ENCODE data around the gene NKX3-2. TPM values are rescaled to one million over a fixed set of nuclear protein-coding genes. Genes with fewer than 3 reads are reported as not detected.

Gene NKX3-2
- polyA plus RNA-seq, 4 donors: 0.05 to 0.07 (median 0.07) TPM; not detected in 1

GRCh38 chr4:13515268-13515667 lies 29.0 kb downstream of the NKX3-2 start:
- DNase-seq (ENCODE audit: low read depth in 4 of 4, low spot score in 3 of 4): no peak

GRCh38 chr4:13514722-13515121 lies 29.6 kb downstream of the NKX3-2 start:
- DNase-seq (ENCODE audit: low read depth in 4 of 4, low spot score in 3 of 4): no peak

- no peak for DNase-seq (ENCODE audit: low read depth in 4 of 4, low spot score in 3 of 4)
These were observed 33.2 kb downstream of the NKX3-2 start for GRCh38 chr4:13511101-13511500.

- no peak for DNase-seq (ENCODE audit: low read depth in 4 of 4, low spot score in 3 of 4)
These were observed 34.9 kb downstream of the NKX3-2 start for GRCh38 chr4:13509442-13509841.

- no peak for DNase-seq (ENCODE audit: low read depth in 4 of 4, low spot score in 3 of 4)
These were observed 39.9 kb downstream of the NKX3-2 start for GRCh38 chr4:13504374-13504773.

GRCh38 chr4:13498469-13498868 lies 45.8 kb downstream of the NKX3-2 start:
- DNase-seq (ENCODE audit: low read depth in 4 of 4, low spot score in 3 of 4): no peak

- no peak for DNase-seq (ENCODE audit: low read depth in 4 of 4, low spot score in 3 of 4)
These were observed 47.7 kb downstream of the NKX3-2 start for GRCh38 chr4:13496605-13497004.

- DNase-seq (ENCODE audit: low read depth in 4 of 4, low spot score in 3 of 4): no peak
These were observed 48.6 kb downstream of the NKX3-2 start for GRCh38 chr4:13495753-13496152.

- DNase-seq (ENCODE audit: low read depth in 4 of 4, low spot score in 3 of 4): no peak
These were observed 50.5 kb downstream of the NKX3-2 start for GRCh38 chr4:13493793-13494192.

GRCh38 chr4:13492747-13493146 lies 51.6 kb downstream of the NKX3-2 start:
- no peak for DNase-seq (ENCODE audit: low read depth in 4 of 4, low spot score in 3 of 4)

Other genes with a start within 250 kb of the NKX3-2 start
- 10 to 100 TPM; 31.8 to 41.3 (median 35.5) TPM for gene RAB28, start 60.2 kb downstream of the NKX3-2 start, polyA plus RNA-seq (ENCODE audit: insufficient read length in 4 of 4)
- 10 to 100 TPM; 50.1 to 60.5 (median 56.3) TPM for gene BOD1L1, start 83.2 kb upstream of the NKX3-2 start, polyA plus RNA-seq (ENCODE audit: insufficient read length in 4 of 4)